ENCODE data around the gene OR4D11. TPM values are rescaled to one million over a fixed set of nuclear protein-coding genes. Genes with fewer than 3 reads are reported as not detected.

Gene OR4D11
- polyA plus RNA-seq = not detected

DNA sequence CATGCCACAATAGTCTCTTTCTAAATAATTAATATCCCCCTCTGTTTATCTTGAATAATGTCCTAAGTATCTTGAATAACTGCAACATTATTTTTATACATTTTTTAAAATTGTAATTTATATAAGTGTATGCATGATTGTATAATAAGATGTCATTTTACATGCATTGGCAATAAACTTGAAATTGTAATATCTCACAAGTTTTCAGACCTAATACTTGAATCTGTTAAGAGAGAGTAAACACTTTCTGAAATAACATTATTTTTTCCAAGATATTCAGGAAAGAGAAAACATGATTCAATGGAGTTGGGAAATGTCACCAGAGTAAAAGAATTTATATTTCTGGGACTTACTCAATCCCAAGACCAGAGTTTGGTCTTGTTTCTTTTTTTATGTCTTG is at the start of gene OR4D11:
TSS of gene OR4D11 (plus strand) at position 301 of the 400 bp plus-strand sequence. CDS start at position 301, 0 bp downstream.
- H3K27me3 ChIP-seq (ENCODE audit: control insufficient read depth in 1 of 2, insufficient read depth in 2 of 2, low read length in 2 of 2) = no peaks in the 10 kb centered on the region
- H3K9me3 ChIP-seq (ENCODE audit: control insufficient read depth in 2 of 2, insufficient read depth in 1 of 2, low read depth in 1 of 2, low read length in 1 of 2) = no peaks in the 10 kb centered on the region
- H3K4me3 ChIP-seq (ENCODE audit: low read depth in 1 of 2, low read length in 2 of 2) = no peak within 1 kb of the TSS
- H3K27ac ChIP-seq (ENCODE audit: low read depth in 2 of 2, low read length in 1 of 2) = no peak within 1 kb of the TSS
- H3K4me1 ChIP-seq (ENCODE audit: control insufficient read depth in 2 of 2, insufficient read depth in 2 of 2, low read length in 1 of 2) = no peaks in the 10 kb centered on the region
- no peaks in the 10 kb centered on the region for H3K36me3 ChIP-seq (ENCODE audit: control insufficient read depth in 2 of 2, insufficient read depth in 2 of 2, low read length in 1 of 2)

DNA sequence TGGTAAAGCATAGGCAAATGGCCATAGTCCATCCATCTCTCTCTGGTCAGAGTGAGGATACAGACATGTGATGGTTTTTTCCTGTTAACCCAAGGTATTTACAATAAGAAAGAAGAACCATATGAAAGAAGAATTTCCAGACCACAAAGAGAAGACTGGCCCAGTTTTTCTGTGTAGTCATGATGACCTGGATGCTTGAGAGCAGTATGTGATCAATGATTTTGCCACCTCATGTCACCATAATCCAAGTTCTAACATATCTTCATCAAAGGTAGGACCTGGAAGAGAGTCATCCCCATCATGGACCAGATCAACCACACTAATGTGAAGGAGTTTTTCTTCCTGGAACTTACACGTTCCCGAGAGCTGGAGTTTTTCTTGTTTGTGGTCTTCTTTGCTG is 46.7 kb upstream of the OR4D11 start, which contains the start of gene OR4D6:
TSS of gene OR4D6 (plus strand) at position 301 of the 400 bp plus-strand sequence. CDS start at position 301, 0 bp downstream.
- Histone ChIP-seq H3K4me3 (ENCODE audit: low read depth in 1 of 2, low read length in 2 of 2) (no peak within 1 kb of the TSS), H3K9me3 (ENCODE audit: control insufficient read depth in 2 of 2, insufficient read depth in 1 of 2, low read depth in 1 of 2, low read length in 1 of 2) (no peaks in the 10 kb centered on the region), H3K4me1 (ENCODE audit: control insufficient read depth in 2 of 2, insufficient read depth in 2 of 2, low read length in 1 of 2) (peaks cover 0 to 2% of the 10 kb centered on the region in 2 donors), H3K27me3 (ENCODE audit: control insufficient read depth in 1 of 2, insufficient read depth in 2 of 2, low read length in 2 of 2) (no peaks in the 10 kb centered on the region), H3K36me3 (ENCODE audit: control insufficient read depth in 2 of 2, insufficient read depth in 2 of 2, low read length in 1 of 2) (no peaks in the 10 kb centered on the region), H3K27ac (ENCODE audit: low read depth in 2 of 2, low read length in 1 of 2) (no peak within 1 kb of the TSS)
- 81% methylated on average over 2 of the region's 2 CpGs for WGBS, 2 donors

DNA sequence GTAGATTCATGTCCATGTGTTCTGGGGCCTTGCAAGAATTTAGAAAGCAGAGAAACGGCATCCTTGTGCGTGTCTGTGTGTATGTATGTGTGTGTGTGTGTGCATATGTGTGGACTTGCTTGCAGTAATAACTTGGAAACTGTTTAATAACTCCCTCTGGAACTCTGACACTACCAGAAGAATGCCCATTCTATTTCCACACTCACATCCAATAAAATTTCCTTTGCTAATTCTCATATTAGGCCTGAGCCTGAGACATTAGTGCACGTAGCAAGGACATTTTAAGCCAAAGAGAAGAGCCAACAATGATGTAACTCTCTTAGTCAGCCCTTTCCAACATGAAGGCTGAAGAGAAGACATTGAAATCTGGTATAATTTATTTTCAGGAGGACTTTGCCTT is 43.5 kb upstream of the OR4D11 start:
- Histone ChIP-seq H3K27me3 (ENCODE audit: control insufficient read depth in 1 of 2, insufficient read depth in 2 of 2, low read length in 2 of 2) (no peaks in the 10 kb centered on the region), H3K36me3 (ENCODE audit: control insufficient read depth in 2 of 2, insufficient read depth in 2 of 2, low read length in 1 of 2) (no peaks in the 10 kb centered on the region), H3K27ac (ENCODE audit: low read depth in 2 of 2, low read length in 1 of 2) (no peak overlapping the region), H3K4me3 (ENCODE audit: low read depth in 1 of 2, low read length in 2 of 2) (no peak overlapping the region), H3K9me3 (ENCODE audit: control insufficient read depth in 2 of 2, insufficient read depth in 1 of 2, low read depth in 1 of 2, low read length in 1 of 2) (no peaks in the 10 kb centered on the region), H3K4me1 (ENCODE audit: control insufficient read depth in 2 of 2, insufficient read depth in 2 of 2, low read length in 1 of 2) (peaks cover 0 to 2% of the 10 kb centered on the region in 2 donors)
- 72 to 83% methylated on average over 3 of the region's 3 CpGs for WGBS, 2 donors

DNA sequence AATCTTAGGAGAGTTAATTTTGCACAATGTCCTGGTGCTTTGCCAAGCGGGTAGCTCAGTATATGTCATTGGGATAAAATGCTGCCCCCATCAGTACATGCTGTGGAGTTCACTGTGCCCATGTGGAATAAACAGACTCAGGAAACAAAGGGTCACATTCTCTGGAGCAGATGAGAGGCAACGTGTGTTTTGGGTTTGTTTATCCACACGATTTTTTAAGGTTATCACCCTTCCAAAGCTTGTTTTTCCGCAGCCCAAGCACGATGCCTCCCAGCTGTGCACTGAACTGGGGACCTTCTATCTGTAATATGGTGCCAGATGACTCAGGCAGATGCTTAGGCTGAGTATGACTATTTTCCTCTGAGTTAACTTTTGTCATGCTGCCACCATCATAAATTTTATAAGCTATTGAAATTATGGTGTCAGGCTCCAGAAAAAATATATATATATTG is 40.2 kb upstream of the OR4D11 start:
- no peak overlapping the region for H3K27ac ChIP-seq (ENCODE audit: low read depth in 2 of 2, low read length in 1 of 2)
- WGBS, 2 donors = 36 to 44% methylated on average over 5 of the region's 5 CpGs
- H3K27me3 ChIP-seq (ENCODE audit: control insufficient read depth in 1 of 2, insufficient read depth in 2 of 2, low read length in 2 of 2) = no peaks in the 10 kb centered on the region
- H3K4me3 ChIP-seq (ENCODE audit: low read depth in 1 of 2, low read length in 2 of 2) = no peak overlapping the region
- H3K36me3 ChIP-seq (ENCODE audit: control insufficient read depth in 2 of 2, insufficient read depth in 2 of 2, low read length in 1 of 2) = no peaks in the 10 kb centered on the region
- no peaks in the 10 kb centered on the region for H3K9me3 ChIP-seq (ENCODE audit: control insufficient read depth in 2 of 2, insufficient read depth in 1 of 2, low read depth in 1 of 2, low read length in 1 of 2)
- no peaks in the 10 kb centered on the region for H3K4me1 ChIP-seq (ENCODE audit: control insufficient read depth in 2 of 2, insufficient read depth in 2 of 2, low read length in 1 of 2)

GRCh38 chr11:59473015-59473414 is 30.4 kb upstream of the OR4D11 start, which contains the start of gene OR4D10:
Gene OR4D10, plus strand, starts transcription at chr11:59473315. Its CDS starts 4,115 bp downstream, at chr11:59477430.
- no peak within 1 kb of the TSS for H3K4me3 ChIP-seq (ENCODE audit: low read depth in 1 of 2, low read length in 2 of 2)
- no peaks in the 10 kb centered on the region for H3K9me3 ChIP-seq (ENCODE audit: control insufficient read depth in 2 of 2, insufficient read depth in 1 of 2, low read depth in 1 of 2, low read length in 1 of 2)
- H3K27me3 ChIP-seq (ENCODE audit: control insufficient read depth in 1 of 2, insufficient read depth in 2 of 2, low read length in 2 of 2) = no peaks in the 10 kb centered on the region
- H3K27ac ChIP-seq (ENCODE audit: low read depth in 2 of 2, low read length in 1 of 2) = no peak within 1 kb of the TSS
- H3K4me1 ChIP-seq (ENCODE audit: control insufficient read depth in 2 of 2, insufficient read depth in 2 of 2, low read length in 1 of 2) = no peaks in the 10 kb centered on the region
- no peaks in the 10 kb centered on the region for H3K36me3 ChIP-seq (ENCODE audit: control insufficient read depth in 2 of 2, insufficient read depth in 2 of 2, low read length in 1 of 2)

DNA sequence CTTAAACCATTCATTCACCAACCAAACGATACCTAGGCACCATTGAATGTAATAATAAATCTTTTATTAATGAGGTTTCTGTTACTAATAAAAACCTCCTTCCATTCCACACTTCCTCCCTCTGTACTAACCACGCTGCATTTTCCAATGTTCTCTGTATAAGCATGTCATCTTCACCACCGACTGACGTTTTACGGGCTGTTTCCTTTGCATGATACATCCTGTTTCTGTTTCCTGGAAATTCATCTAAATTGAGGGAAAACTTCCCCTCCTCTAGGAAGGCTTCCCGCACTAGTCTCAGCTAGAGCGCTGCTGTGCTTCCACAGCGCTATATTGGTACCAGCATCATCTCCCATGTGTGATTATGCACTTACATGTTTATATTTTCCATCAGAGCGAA is 28.2 kb upstream of the OR4D11 start:
- 61 to 62% methylated on average over 9 of the region's 9 CpGs for WGBS, 2 donors

DNA sequence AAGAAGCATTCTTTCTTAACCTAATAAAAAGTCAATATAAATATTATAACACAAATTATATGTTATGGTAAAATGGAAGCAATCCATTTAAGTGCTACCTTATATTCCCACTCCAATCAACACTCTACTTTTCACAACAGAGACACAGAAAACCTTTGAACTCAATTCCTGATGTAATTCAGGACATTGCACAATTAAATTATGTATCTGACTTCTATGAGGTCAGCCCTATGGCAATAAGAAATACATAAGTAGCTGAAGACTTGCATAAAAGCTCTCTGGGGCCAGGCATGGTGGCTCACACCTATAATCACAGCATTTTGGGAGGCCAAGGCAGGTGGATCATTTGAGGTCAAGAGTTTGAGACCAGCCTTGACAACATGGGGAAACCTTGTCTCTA is 23.5 kb upstream of the OR4D11 start:
- H3K9me3 ChIP-seq (ENCODE audit: control insufficient read depth in 2 of 2, insufficient read depth in 1 of 2, low read depth in 1 of 2, low read length in 1 of 2) = no peaks in the 10 kb centered on the region
- no peaks in the 10 kb centered on the region for H3K27me3 ChIP-seq (ENCODE audit: control insufficient read depth in 1 of 2, insufficient read depth in 2 of 2, low read length in 2 of 2)
- no peaks in the 10 kb centered on the region for H3K36me3 ChIP-seq (ENCODE audit: control insufficient read depth in 2 of 2, insufficient read depth in 2 of 2, low read length in 1 of 2)
- no peak overlapping the region for H3K4me3 ChIP-seq (ENCODE audit: low read depth in 1 of 2, low read length in 2 of 2)
- no peaks in the 10 kb centered on the region for H3K4me1 ChIP-seq (ENCODE audit: control insufficient read depth in 2 of 2, insufficient read depth in 2 of 2, low read length in 1 of 2)
- no peak overlapping the region for H3K27ac ChIP-seq (ENCODE audit: low read depth in 2 of 2, low read length in 1 of 2)

More for the DNA sequence above, 28.2 kb upstream of the OR4D11 start:
- no peaks in the 10 kb centered on the region for H3K9me3 ChIP-seq (ENCODE audit: control insufficient read depth in 2 of 2, insufficient read depth in 1 of 2, low read depth in 1 of 2, low read length in 1 of 2)
- no peaks in the 10 kb centered on the region for H3K36me3 ChIP-seq (ENCODE audit: control insufficient read depth in 2 of 2, insufficient read depth in 2 of 2, low read length in 1 of 2)
- H3K4me1 ChIP-seq (ENCODE audit: control insufficient read depth in 2 of 2, insufficient read depth in 2 of 2, low read length in 1 of 2) = no peaks in the 10 kb centered on the region
- H3K4me3 ChIP-seq (ENCODE audit: low read depth in 1 of 2, low read length in 2 of 2) = no peak overlapping the region
- no peak overlapping the region for H3K27ac ChIP-seq (ENCODE audit: low read depth in 2 of 2, low read length in 1 of 2)
- no peaks in the 10 kb centered on the region for H3K27me3 ChIP-seq (ENCODE audit: control insufficient read depth in 1 of 2, insufficient read depth in 2 of 2, low read length in 2 of 2)

DNA sequence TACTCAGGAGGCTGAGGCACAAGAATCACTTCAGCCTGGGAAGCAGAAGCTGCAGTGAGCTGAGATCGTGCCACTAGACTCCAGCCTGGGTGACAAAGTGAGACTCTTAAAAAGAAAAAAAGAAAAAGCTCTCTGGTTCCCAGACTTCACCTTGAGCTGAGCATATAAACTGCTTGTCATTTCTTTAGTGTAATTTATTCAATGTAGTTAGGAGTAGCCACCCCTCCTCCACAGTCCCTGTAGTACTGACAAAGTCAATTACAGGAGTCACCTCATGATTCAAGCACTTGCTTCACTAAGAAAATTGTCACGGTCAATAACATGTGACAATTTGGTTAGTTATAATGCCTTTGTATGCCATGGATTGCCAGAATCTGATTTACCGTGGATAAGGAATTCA is 23.0 kb upstream of the OR4D11 start:
- 81 to 86% methylated on average over 3 of the region's 3 CpGs for WGBS, 2 donors
- Histone ChIP-seq H3K4me1 (ENCODE audit: control insufficient read depth in 2 of 2, insufficient read depth in 2 of 2, low read length in 1 of 2) (no peaks in the 10 kb centered on the region), H3K9me3 (ENCODE audit: control insufficient read depth in 2 of 2, insufficient read depth in 1 of 2, low read depth in 1 of 2, low read length in 1 of 2) (no peaks in the 10 kb centered on the region), H3K36me3 (ENCODE audit: control insufficient read depth in 2 of 2, insufficient read depth in 2 of 2, low read length in 1 of 2) (no peaks in the 10 kb centered on the region), H3K27me3 (ENCODE audit: control insufficient read depth in 1 of 2, insufficient read depth in 2 of 2, low read length in 2 of 2) (no peaks in the 10 kb centered on the region), H3K4me3 (ENCODE audit: low read depth in 1 of 2, low read length in 2 of 2) (no peak overlapping the region), H3K27ac (ENCODE audit: low read depth in 2 of 2, low read length in 1 of 2) (no peak overlapping the region)

DNA sequence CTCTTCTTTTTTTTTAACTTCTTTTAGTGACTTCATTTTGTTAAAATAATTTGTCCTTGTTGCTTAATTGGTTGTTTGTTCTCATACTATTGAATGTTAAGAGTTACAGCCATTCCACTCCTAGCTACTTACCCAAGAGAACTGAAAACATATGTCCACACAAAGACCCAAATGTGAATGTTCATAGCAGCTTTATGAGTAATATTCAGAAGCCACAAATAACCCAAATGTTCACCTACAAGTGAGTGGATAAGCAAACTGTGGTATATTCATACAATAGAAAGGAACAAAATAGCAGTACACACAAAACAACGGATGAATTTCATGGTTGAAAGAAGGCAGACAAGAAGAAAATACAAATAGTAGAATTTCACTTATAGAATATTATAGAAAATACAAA is 1.4 kb upstream of the OR4D11 start:
- 47 to 81% methylated on average over 1 of the region's 1 CpG for WGBS, 2 donors
- Histone ChIP-seq H3K9me3 (ENCODE audit: control insufficient read depth in 2 of 2, insufficient read depth in 1 of 2, low read depth in 1 of 2, low read length in 1 of 2) (no peaks in the 10 kb centered on the region), H3K27me3 (ENCODE audit: control insufficient read depth in 1 of 2, insufficient read depth in 2 of 2, low read length in 2 of 2) (no peaks in the 10 kb centered on the region), H3K27ac (ENCODE audit: low read depth in 2 of 2, low read length in 1 of 2) (no peak overlapping the region), H3K4me3 (ENCODE audit: low read depth in 1 of 2, low read length in 2 of 2) (no peak overlapping the region), H3K36me3 (ENCODE audit: control insufficient read depth in 2 of 2, insufficient read depth in 2 of 2, low read length in 1 of 2) (no peaks in the 10 kb centered on the region), H3K4me1 (ENCODE audit: control insufficient read depth in 2 of 2, insufficient read depth in 2 of 2, low read length in 1 of 2) (no peaks in the 10 kb centered on the region)

- Histone ChIP-seq H3K4me3 (ENCODE audit: low read depth in 1 of 2, low read length in 2 of 2) (no peak within 1 kb of the TSS), H3K27me3 (ENCODE audit: control insufficient read depth in 1 of 2, insufficient read depth in 2 of 2, low read length in 2 of 2) (no peaks in the 10 kb centered on the region), H3K36me3 (ENCODE audit: control insufficient read depth in 2 of 2, insufficient read depth in 2 of 2, low read length in 1 of 2) (no peaks in the 10 kb centered on the region), H3K9me3 (ENCODE audit: control insufficient read depth in 2 of 2, insufficient read depth in 1 of 2, low read depth in 1 of 2, low read length in 1 of 2) (no peaks in the 10 kb centered on the region), H3K27ac (ENCODE audit: low read depth in 2 of 2, low read length in 1 of 2) (no peak within 1 kb of the TSS), H3K4me1 (ENCODE audit: control insufficient read depth in 2 of 2, insufficient read depth in 2 of 2, low read length in 1 of 2) (no peaks in the 10 kb centered on the region)
- WGBS, 2 donors = 42 to 49% methylated on average over 2 of the region's 2 CpGs
Observed at GRCh38 chr11:59510941-59511589, 7.7 kb downstream of the OR4D11 start, which contains the start of gene OR4D9. Gene OR4D9, plus strand, starts transcription at chr11:59511539. Its CDS starts 3,374 bp downstream, at chr11:59514913.
